HepG2 (cell line): ENCODE results near the gene ALG1L2. TPM values are rescaled to one million over a fixed set of nuclear protein-coding genes. Genes with fewer than 3 reads are reported as not detected.

Source experiments
- ATRX ChIP-seq: sonication (generic); formaldehyde crosslinking; IDR thresholded peaks from 2 replicates; pipeline ENCODE4 v1.4.0; 2020; ENCODE audit warnings: missing genetic modification reagents, borderline replicate concordance
- CEBPB ChIP-seq: IDR thresholded peaks from 2 replicates; pipeline ENCODE4 v1.6.1; 2011; ENCODE audit warnings: low read depth, low read length, improper control_type of control experiment, borderline replicate concordance
- DDIT3 ChIP-seq: sonication (generic); formaldehyde crosslinking; IDR thresholded peaks from 2 replicates; pipeline ENCODE4 v1.4.0; 2020; ENCODE audit warnings: mild to moderate bottlenecking, missing genetic modification reagents
- HOXA3 ChIP-seq: sonication (generic); formaldehyde crosslinking; IDR thresholded peaks from 2 replicates; pipeline ENCODE4 v1.5.0; 2020; ENCODE audit warnings: missing genetic modification reagents
- KLF13 ChIP-seq: sonication (generic); formaldehyde crosslinking; IDR thresholded peaks from 2 replicates; pipeline ENCODE4 v1.4.0; 2020; ENCODE audit warnings: mild to moderate bottlenecking, missing genetic modification reagents
- KLF6 ChIP-seq: IDR thresholded peaks from 2 replicates; pipeline ENCODE4 v1.8.0; 2016; ENCODE audit warnings: missing biosample characterization, missing genetic modification reagents
- LCORL ChIP-seq, 2 experiments: fragments of 450-650 bp in 1 of 2; sonication (generic) in 1 of 2; formaldehyde crosslinking in 1 of 2; IDR thresholded peaks; 2 replicates each; pipeline versions ENCODE4 v1.5.0 to v1.6.1; 2017 to 2020; ENCODE audit warnings: antibody characterized with exemption in 1 of 2, missing genetic modification reagents in 1 of 2
- NCOR1 ChIP-seq: fragments of 200-600 bp; sonication (generic); IDR thresholded peaks from 2 replicates; pipeline ENCODE4 v1.7.0; 2017; ENCODE audit warnings: antibody characterized with exemption, low read length, borderline replicate concordance
- NFYC ChIP-seq: IDR thresholded peaks from 2 replicates; pipeline ENCODE4 v1.6.1; 2016; ENCODE audit warnings: missing genetic modification reagents, missing compliant biosample characterization
- PAXIP1 ChIP-seq: sonication (generic); formaldehyde crosslinking; conservative IDR thresholded peaks from 2 replicates; pipeline ENCODE4 v1.4.0; 2020; ENCODE audit warnings: mild to moderate bottlenecking, missing genetic modification reagents, moderate library complexity
- PHF21A ChIP-seq: sonication (generic); formaldehyde crosslinking; IDR thresholded peaks from 2 replicates; pipeline ENCODE4 v1.5.0; 2020; ENCODE audit warnings: mild to moderate bottlenecking, missing genetic modification reagents
- RFXAP ChIP-seq: sonication (generic); formaldehyde crosslinking; IDR thresholded peaks from 2 replicates; pipeline ENCODE4 v1.4.0; 2020; ENCODE audit warnings: missing genetic modification reagents, borderline replicate concordance
- TBL1XR1 ChIP-seq: fragments of 150-350 bp; IDR thresholded peaks from 2 replicates; pipeline ENCODE4 v1.6.1; 2014; ENCODE audit warnings: borderline replicate concordance, low read length; ENCODE audit not compliant: partially characterized antibody
- TBX2 ChIP-seq: sonication (generic); formaldehyde crosslinking; IDR thresholded peaks from 2 replicates; pipeline ENCODE4 v1.5.0; 2020; ENCODE audit warnings: missing genetic modification reagents, mild to moderate bottlenecking, borderline replicate concordance
- THYN1 ChIP-seq: sonication (generic); formaldehyde crosslinking; IDR thresholded peaks from 2 replicates; pipeline ENCODE4 v1.8.1; 2023; ENCODE audit warnings: low read depth, mild to moderate bottlenecking, moderate library complexity, missing genetic modification reagents, borderline replicate concordance
- TOE1 ChIP-seq: sonication (generic); formaldehyde crosslinking; IDR thresholded peaks from 2 replicates; pipeline ENCODE4 v1.4.0; 2020; ENCODE audit warnings: mild to moderate bottlenecking, missing genetic modification reagents
- U2AF2 ChIP-seq: fragments of 200-400 bp; formaldehyde crosslinking; IDR thresholded peaks from 2 replicates; pipeline ENCODE4 v1.6.1; 2017; ENCODE audit warnings: low read depth, mild to moderate bottlenecking, low read length
- XBP1 ChIP-seq: sonication (generic); formaldehyde crosslinking; IDR thresholded peaks from 2 replicates; pipeline ENCODE4 v1.5.0; 2020; ENCODE audit warnings: missing genetic modification reagents
- ZBTB3 ChIP-seq: sonication (generic); formaldehyde crosslinking; IDR thresholded peaks from 2 replicates; pipeline ENCODE4 v1.4.0; 2020; ENCODE audit warnings: low read depth, mild to moderate bottlenecking, moderate library complexity, missing genetic modification reagents, borderline replicate concordance
- ZFX ChIP-seq: sonication (generic); formaldehyde crosslinking; IDR thresholded peaks from 2 replicates; pipeline ENCODE4 v1.4.0; 2020; ENCODE audit warnings: mild to moderate bottlenecking, low read depth, missing genetic modification reagents, moderate library complexity
- ZNF101 ChIP-seq: sonication (generic); formaldehyde crosslinking; IDR thresholded peaks from 2 replicates; pipeline ENCODE4 v1.4.0; 2020; ENCODE audit warnings: mild to moderate bottlenecking, low read depth, missing genetic modification reagents, borderline replicate concordance
- ZNF224 ChIP-seq: sonication (generic); formaldehyde crosslinking; IDR thresholded peaks from 2 replicates; pipeline ENCODE4 v1.5.0; 2020; ENCODE audit warnings: mild to moderate bottlenecking, missing genetic modification reagents
- ZNF362 ChIP-seq: sonication (generic); formaldehyde crosslinking; IDR thresholded peaks from 2 replicates; pipeline ENCODE4 v1.4.0; 2020; ENCODE audit warnings: missing genetic modification reagents, mild to moderate bottlenecking, borderline replicate concordance
- ZNF576 ChIP-seq: sonication (generic); formaldehyde crosslinking; IDR thresholded peaks from 2 replicates; pipeline ENCODE4 v1.4.0; 2020; ENCODE audit warnings: mild to moderate bottlenecking, missing genetic modification reagents
- ZNF577 ChIP-seq: sonication (generic); formaldehyde crosslinking; IDR thresholded peaks from 2 replicates; pipeline ENCODE4 v1.4.0; 2020; ENCODE audit warnings: mild to moderate bottlenecking, low read depth, missing genetic modification reagents, borderline replicate concordance
- polyA plus RNA-seq, 8 experiments: library from polyadenylated mRNA; depleted of rRNA in 3 of 8; stranded (reverse) in 7 of 8; unstranded in 1 of 8; fragments of >200 nt; fragmentation: Illumina TruSeq in 4 of 8; extraction: Trizol in 4 of 8; gene quantifications; 2 replicates each; pipeline versions ENCODE4 v1.2.1 to v1.2.3, GENCODE V29; 2011 to 2016; ENCODE audit warnings: low read depth in 4 of 8, missing spikeins in 1 of 8, mixed read lengths in 1 of 8; ENCODE audit not compliant: insufficient read depth in 1 of 8
- total RNA-seq, 5 experiments: library from RNA; depleted of rRNA; stranded (reverse); fragments of >200 nt; fragmentation: Illumina TruSeq; extraction: Trizol; gene quantifications; 2 replicates each; pipeline ENCODE4 v1.2.3, GENCODE V29; 2016; ENCODE audit warnings: low read depth in 1 of 5

Gene ALG1L2
- total and polyA plus RNA-seq, 2 of the 13 experiments (the other 11 are each of a cell fraction or from before 2014, with no cell fraction given): 0.13 to 0.55 TPM

GRCh38 chr3:130111185-130111864 is 29.7 kb downstream of the ALG1L2 start (continued):
- no peak; the same call in 1 of the 2 replicates for TF ChIP-seq PAXIP1
- TF ChIP-seq TBL1XR1: no peak
- TF ChIP-seq KLF6 (CRISPR knock-in tag): no peak
- no peak for TF ChIP-seq ZNF577 (CRISPR knock-in tag)
- no peak for TF ChIP-seq DDIT3 (CRISPR knock-in tag)
- no peak for TF ChIP-seq XBP1
- TF ChIP-seq NFYC: no peak
- TF ChIP-seq PHF21A (CRISPR knock-in tag): no peak
- TF ChIP-seq NCOR1: no peak
- no peak for TF ChIP-seq U2AF2
- TF ChIP-seq ZNF101 (CRISPR knock-in tag): no peak
- no peak for TF ChIP-seq KLF13
- no peak for TF ChIP-seq ZNF576 (CRISPR knock-in tag)
- TF ChIP-seq HOXA3 (CRISPR knock-in tag): 0 out of 2 replicates have a peak, but pooled peaks have one; percentile 29
- TF ChIP-seq ZNF362 (CRISPR knock-in tag): no peak
- TF ChIP-seq TBX2: no peak
- TF ChIP-seq LCORL (IDR thresholded peaks at IDR 0.05): no peak
- TF ChIP-seq LCORL (CRISPR knock-in tag; IDR thresholded peaks at IDR 0.05): no peak
- no peak for TF ChIP-seq CEBPB
- no peak for TF ChIP-seq THYN1 (CRISPR knock-in tag)
- no peak for TF ChIP-seq RFXAP
- TF ChIP-seq ZBTB3: no peak
- TF ChIP-seq ATRX (CRISPR knock-in tag): no peak
- no peak for TF ChIP-seq ZNF224 (CRISPR knock-in tag)
- no peak for TF ChIP-seq TOE1 (CRISPR knock-in tag)
- peak; percentile 59 for TF ChIP-seq ZFX (CRISPR knock-in tag)
